ENCODE data around the gene TWSG1.
"Not testable (repeated sequence)": the region's sequence is repeated elsewhere in the genome, so short reads cannot be mapped to it uniquely, and the experiment has no call there.

Gene TWSG1

GRCh38 chr18:9334973-9335696, 562 bp downstream of the TWSG1 start:
- in situ Hi-C loops (cut with MboI; ENCODE audit: low sequenced_read_pairs) = no loop called here

GRCh38 chr18:9335697-9336045, 1.1 kb downstream of the TWSG1 start:
- in situ Hi-C loops (cut with MboI; ENCODE audit: low sequenced_read_pairs) = no loop called here

GRCh38 chr18:9336827-9337226, 2.3 kb downstream of the TWSG1 start:
- in situ Hi-C loops (cut with MboI; ENCODE audit: low sequenced_read_pairs) = no loop called here

- in situ Hi-C loops (cut with MboI; ENCODE audit: low sequenced_read_pairs) = no loop called here
These were observed 3.3 kb downstream of the TWSG1 start for GRCh38 chr18:9337873-9338272.

- in situ Hi-C loops (cut with MboI; ENCODE audit: low sequenced_read_pairs) = no loop called here
These were observed 5.9 kb downstream of the TWSG1 start for GRCh38 chr18:9340472-9340871.

- in situ Hi-C loops (cut with MboI; ENCODE audit: low sequenced_read_pairs) = no loop called here
These were observed 9.0 kb downstream of the TWSG1 start for GRCh38 chr18:9343577-9343976.

GRCh38 chr18:9346775-9347174, 12.2 kb downstream of the TWSG1 start:
- in situ Hi-C loops (cut with MboI; ENCODE audit: low sequenced_read_pairs) = no loop called here

- in situ Hi-C loops (cut with MboI; ENCODE audit: low sequenced_read_pairs) = no loop called here
These were observed 13.6 kb downstream of the TWSG1 start for GRCh38 chr18:9348079-9348671.

- in situ Hi-C loops (cut with MboI; ENCODE audit: low sequenced_read_pairs) = no loop called here
These were observed 14.2 kb downstream of the TWSG1 start for GRCh38 chr18:9348766-9349165.

GRCh38 chr18:9353596-9353995, 19.0 kb downstream of the TWSG1 start:
- in situ Hi-C loops (cut with MboI; ENCODE audit: low sequenced_read_pairs) = no loop called here

GRCh38 chr18:9354256-9354655, 19.7 kb downstream of the TWSG1 start:
- in situ Hi-C loops (cut with MboI; ENCODE audit: low sequenced_read_pairs) = no loop called here

- in situ Hi-C loops (cut with MboI; ENCODE audit: low sequenced_read_pairs) = no loop called here
These were observed 22.4 kb downstream of the TWSG1 start for GRCh38 chr18:9356976-9357375.

- in situ Hi-C loops (cut with MboI; ENCODE audit: low sequenced_read_pairs) = no loop called here
These were observed 25.2 kb downstream of the TWSG1 start for GRCh38 chr18:9359796-9360195.

GRCh38 chr18:9361191-9361590, 26.6 kb downstream of the TWSG1 start:
- in situ Hi-C loops (cut with MboI; ENCODE audit: low sequenced_read_pairs) = no loop called here

- in situ Hi-C loops (cut with MboI; ENCODE audit: low sequenced_read_pairs) = no loop called here
These were observed 28.3 kb downstream of the TWSG1 start for GRCh38 chr18:9362869-9363268.

- in situ Hi-C loops (cut with MboI; ENCODE audit: low sequenced_read_pairs) = no loop called here
These were observed 29.7 kb downstream of the TWSG1 start for GRCh38 chr18:9364242-9364641.

GRCh38 chr18:9365406-9365805, 30.8 kb downstream of the TWSG1 start:
- in situ Hi-C loops (cut with MboI; ENCODE audit: low sequenced_read_pairs) = no loop called here

GRCh38 chr18:9366126-9366714, 31.6 kb downstream of the TWSG1 start:
- in situ Hi-C loops (cut with MboI; ENCODE audit: low sequenced_read_pairs) = no loop called here

- in situ Hi-C loops (cut with MboI; ENCODE audit: low sequenced_read_pairs) = not testable (repeated sequence)
These were observed 38.7 kb downstream of the TWSG1 start for GRCh38 chr18:9373254-9373653.

GRCh38 chr18:9379118-9379517, 44.5 kb downstream of the TWSG1 start:
- in situ Hi-C loops (cut with MboI; ENCODE audit: low sequenced_read_pairs) = no loop called here

GRCh38 chr18:9380101-9380500, 45.5 kb downstream of the TWSG1 start:
- in situ Hi-C loops (cut with MboI; ENCODE audit: low sequenced_read_pairs) = no loop called here

GRCh38 chr18:9380621-9381395, 46.2 kb downstream of the TWSG1 start:
- in situ Hi-C loops (cut with MboI; ENCODE audit: low sequenced_read_pairs) = no loop called here
